GM21515 (cell line): ENCODE results near the gene HSPA12A.

ENCODE experiments used
- ATAC-seq: cut with Tn5 transposase; IDR thresholded peaks from one replicate; pipeline ENCODE4 v1.9.1; 2021; ENCODE audit not compliant: unreplicated experiment

The HSPA12A gene

GRCh38 chr10:116670706-116671105 is 71.7 kb downstream of the HSPA12A start:
- ATAC-seq, result no peak

GRCh38 chr10:116669832-116670644 is 72.3 kb downstream of the HSPA12A start:
- ATAC-seq, result no peak

GRCh38 chr10:116669080-116669479 is 73.3 kb downstream of the HSPA12A start:
- ATAC-seq, result no peak

- ATAC-seq, result no peak
These were observed 73.9 kb downstream of the HSPA12A start for GRCh38 chr10:116668446-116668845.

GRCh38 chr10:116668018-116668417 is 74.3 kb downstream of the HSPA12A start:
- no peak for ATAC-seq

- no peak for ATAC-seq
These were observed 74.9 kb downstream of the HSPA12A start for GRCh38 chr10:116667484-116667883.

GRCh38 chr10:116665541-116666125 is 76.7 kb downstream of the HSPA12A start:
- no peak for ATAC-seq

- no peak for ATAC-seq
These were observed 77.7 kb downstream of the HSPA12A start for GRCh38 chr10:116664631-116665030.

- ATAC-seq, result no peak
These were observed 79.0 kb downstream of the HSPA12A start for GRCh38 chr10:116663342-116663741.

GRCh38 chr10:116660860-116661259 is 81.5 kb downstream of the HSPA12A start:
- no peak for ATAC-seq

GRCh38 chr10:116659049-116659670 is 83.2 kb downstream of the HSPA12A start:
- ATAC-seq, result no peak

- no peak for ATAC-seq
These were observed 84.4 kb downstream of the HSPA12A start for GRCh38 chr10:116657863-116658551.

- ATAC-seq, result no peak
These were observed 86.3 kb downstream of the HSPA12A start for GRCh38 chr10:116656044-116656443.

GRCh38 chr10:116655568-116655967 is 86.8 kb downstream of the HSPA12A start:
- no peak for ATAC-seq

- no peak for ATAC-seq
These were observed 87.5 kb downstream of the HSPA12A start for GRCh38 chr10:116654816-116655215.

- no peak for ATAC-seq
These were observed 88.5 kb downstream of the HSPA12A start for GRCh38 chr10:116653885-116654284.

- no peak for ATAC-seq
These were observed 93.5 kb downstream of the HSPA12A start for GRCh38 chr10:116648903-116649302.

- ATAC-seq, result no peak
These were observed 95.9 kb downstream of the HSPA12A start for GRCh38 chr10:116646502-116646901.

- ATAC-seq, result no peak
These were observed 104.5 kb downstream of the HSPA12A start for GRCh38 chr10:116637830-116638229.

- no peak for ATAC-seq
These were observed 105.4 kb downstream of the HSPA12A start for GRCh38 chr10:116636976-116637375.

- no peak for ATAC-seq
These were observed 106.0 kb downstream of the HSPA12A start for GRCh38 chr10:116636385-116636784.
